NB4 (cell line): ENCODE measurements around the gene FAM83C.

Experiments used
- DNase-seq: peaks from one replicate; pipeline ENCODE4 v3.0.0; 2010; ENCODE audit warnings: low read depth
- H3K4me3 ChIP-seq: one replicate; pipeline ENCODE4 v1.5.1; 2011; ENCODE audit warnings: mild to moderate bottlenecking, low read depth, low read length, moderate library complexity
- CTCF ChIP-seq: IDR thresholded peaks from one replicate; pipeline ENCODE4 v1.5.1; 2012; ENCODE audit warnings: low read depth, low read length
- MAX ChIP-seq: IDR thresholded peaks from 2 replicates; pipeline ENCODE4 v1.6.1; 2011; ENCODE audit warnings: low read depth, low read length
- MYC ChIP-seq: IDR thresholded peaks from 2 replicates; pipeline ENCODE4 v1.6.1; 2011; ENCODE audit warnings: low read depth, low read length
- POLR2A ChIP-seq: IDR thresholded peaks from 2 replicates; pipeline ENCODE4 v1.6.1; 2011; ENCODE audit warnings: mild to moderate bottlenecking; ENCODE audit not compliant: insufficient read length; ENCODE audit errors: extremely low read depth

FAM83C gene

GRCh38 chr20:35327074-35327976, 35.1 kb upstream of the FAM83C start:
- TF ChIP-seq MAX (no peak), MYC (no peak), CTCF (no peak), POLR2A (no peak)
- no peak overlapping the region for H3K4me3 ChIP-seq
- no peak for DNase-seq

GRCh38 chr20:35326740-35327073, 34.5 kb upstream of the FAM83C start:
- TF ChIP-seq MAX (no peak), MYC (no peak), POLR2A (no peak), CTCF (no peak)
- H3K4me3 ChIP-seq: no peak overlapping the region
- DNase-seq: no peak

- H3K4me3 ChIP-seq: no peak overlapping the region
- TF ChIP-seq MYC (no peak), POLR2A (no peak), CTCF (no peak)
- DNase-seq: no peak
Measured at GRCh38 chr20:35326021-35326739, 34.0 kb upstream of the FAM83C start.

- H3K4me3 ChIP-seq: no peak overlapping the region
- DNase-seq: no peak
Measured at GRCh38 chr20:35325401-35325800, 33.2 kb upstream of the FAM83C start.

More at GRCh38 chr20:35325401-35325800, 33.2 kb upstream of the FAM83C start:
- TF ChIP-seq CTCF (no peak), POLR2A (no peak), MAX (no peak), MYC (no peak)
